Uterus (tissue), 2 donors: ENCODE data around the gene MMP13.

Source experiments
- POLR2A ChIP-seq, 2 donors: fragments of 450-650 bp; IDR thresholded peaks; one replicate each; pipeline ENCODE4 v1.6.1; 2016; ENCODE audit warnings: antibody characterized with exemption in 2 of 2, mild to moderate bottlenecking in 1 of 2, moderate library complexity in 1 of 2
- TF ChIP-seq, protein P1 (sequence below), 4 experiments: fragments of 200-600 bp in 2 of 4; fragments of 450-650 bp in 2 of 4; sonication (generic) in 2 of 4; IDR thresholded peaks; one replicate each; pipeline ENCODE4 v1.5.1; 2016 to 2019; ENCODE audit warnings: antibody characterized with exemption in 4 of 4, mild to moderate bottlenecking in 2 of 4, moderate library complexity in 1 of 4

DNA sequence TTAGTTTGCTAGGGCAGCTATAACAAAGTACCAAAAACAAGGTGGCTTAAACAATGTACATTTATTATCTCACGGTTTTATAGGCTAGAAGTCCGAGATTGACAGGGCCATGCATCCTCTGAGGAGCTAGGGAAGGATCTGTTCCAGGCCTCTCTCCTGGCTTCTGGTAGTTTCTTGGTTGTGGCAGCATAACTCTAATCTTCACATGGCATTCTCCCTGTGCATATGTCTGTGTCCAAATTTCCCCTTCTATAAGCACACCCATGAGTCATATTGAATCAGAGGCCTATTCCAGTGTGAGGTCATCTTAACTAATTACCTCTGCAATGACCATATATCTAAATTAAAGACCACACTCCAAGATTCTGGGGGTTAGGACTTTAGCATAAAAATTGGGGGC is 31.3 kb upstream of the MMP13 start:
- no peak for TF ChIP-seq POLR2A (IDR thresholded peaks at IDR 0.05)
- TF ChIP-seq, protein P1, sequence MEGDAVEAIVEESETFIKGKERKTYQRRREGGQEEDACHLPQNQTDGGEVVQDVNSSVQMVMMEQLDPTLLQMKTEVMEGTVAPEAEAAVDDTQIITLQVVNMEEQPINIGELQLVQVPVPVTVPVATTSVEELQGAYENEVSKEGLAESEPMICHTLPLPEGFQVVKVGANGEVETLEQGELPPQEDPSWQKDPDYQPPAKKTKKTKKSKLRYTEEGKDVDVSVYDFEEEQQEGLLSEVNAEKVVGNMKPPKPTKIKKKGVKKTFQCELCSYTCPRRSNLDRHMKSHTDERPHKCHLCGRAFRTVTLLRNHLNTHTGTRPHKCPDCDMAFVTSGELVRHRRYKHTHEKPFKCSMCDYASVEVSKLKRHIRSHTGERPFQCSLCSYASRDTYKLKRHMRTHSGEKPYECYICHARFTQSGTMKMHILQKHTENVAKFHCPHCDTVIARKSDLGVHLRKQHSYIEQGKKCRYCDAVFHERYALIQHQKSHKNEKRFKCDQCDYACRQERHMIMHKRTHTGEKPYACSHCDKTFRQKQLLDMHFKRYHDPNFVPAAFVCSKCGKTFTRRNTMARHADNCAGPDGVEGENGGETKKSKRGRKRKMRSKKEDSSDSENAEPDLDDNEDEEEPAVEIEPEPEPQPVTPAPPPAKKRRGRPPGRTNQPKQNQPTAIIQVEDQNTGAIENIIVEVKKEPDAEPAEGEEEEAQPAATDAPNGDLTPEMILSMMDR (IDR thresholded peaks at IDR 0.05), result no peak
